Adrenal gland (tissue), 12 donors: ENCODE results near the gene PPP2R2C. TPM values are rescaled to one million over a fixed set of nuclear protein-coding genes. Genes with fewer than 3 reads are reported as not detected.
A peak's percentile ranks its signal among the peaks of the same experiment; 100 is the strongest.

Source experiments
- DNase-seq, 7 donors: peaks; one replicate each; pipeline ENCODE4 v3.0.0-alpha.2; 2019 to 2020
- H3K27ac ChIP-seq, 5 donors: fragments of 200-600 bp; sonication (generic) in 4 of 5; 1 replicate in 3 of 5; 2 replicates in 2 of 5; pipeline versions ENCODE4 v1.5.1 to v1.8.0; 2016 to 2020; ENCODE audit warnings: mild to moderate bottlenecking in 1 of 5
- H3K27me3 ChIP-seq: fragments of 200-600 bp; 2 replicates; pipeline ENCODE4 v1.8.0; 2021
- H3K36me3 ChIP-seq, 2 donors: fragments of 200-600 bp; replicated peaks in 1 of 2; 1 replicate in 1 of 2; 2 replicates in 1 of 2; pipeline versions ENCODE4 v1.5.1 to v1.8.0; 2018 to 2022
- H3K4me1 ChIP-seq, 2 donors: fragments of 200-600 bp; replicated peaks in 1 of 2; 1 replicate in 1 of 2; 2 replicates in 1 of 2; pipeline versions ENCODE4 v1.5.1 to v1.8.0; 2018 to 2021
- H3K4me3 ChIP-seq, 4 donors: fragments of 200-600 bp; sonication (generic) in 3 of 4; one replicate each; pipeline ENCODE4 v1.5.1; 2016 to 2018
- H3K9me3 ChIP-seq, 3 donors: fragments of 200-600 bp; sonication (generic) in 1 of 3; replicated peaks in 1 of 3; 1 replicate in 2 of 3; 2 replicates in 1 of 3; pipeline versions ENCODE4 v1.5.1 to v1.8.0; 2016 to 2021
- POLR2A ChIP-seq, 2 donors: fragments of 450-650 bp; IDR thresholded peaks; one replicate each; pipeline ENCODE4 v1.6.1; 2017; ENCODE audit warnings: antibody characterized with exemption in 2 of 2, mild to moderate bottlenecking in 2 of 2, moderate library complexity in 1 of 2
- WGBS, 4 donors: extraction: QIAGEN DNeasy Blood & Tissue Kit in 2 of 4; methylation state at CpG; one replicate each; pipeline versions ENCODE4 v1.1.5 to v1.1.7; 2013 to 2017; 5-methylcytosine and 5-hydroxymethylcytosine counted together
- intact Hi-C, 2 donors: fragments of 100-400 bp; cut with DNase I; formaldehyde crosslinking; loops; one replicate each; pipeline versions ENCODE4 v1.14.1 to v1.15.0; 2022 to 2023
- polyA plus RNA-seq, 3 donors: library from polyadenylated mRNA; stranded (reverse); fragments of 200-250 nt in 2 of 3; fragments of 350-450 nt in 1 of 3; fragmentation: Illumina TruSeq in 1 of 3; extraction: RNeasy Lipid Tissue Mini Kit (QIAGEN cat#74804) in 1 of 3; gene quantifications; one replicate each; pipeline ENCODE4 v1.2.3, GENCODE V29; 2013 to 2014
- total RNA-seq, 9 donors: library from RNA; depleted of rRNA in 4 of 9; stranded (reverse); fragments of >200 nt in 4 of 9; fragments of 120-200 nt in 1 of 9; fragmentation: NEBNext Ultra II Directional in 1 of 9; extraction: Animal tissue kit (Norgen Biotek cat#: 25700) in 1 of 9; gene quantifications; one replicate each; pipeline versions ENCODE4 v1.1.0 to v1.2.4, GENCODE V29; 2013 to 2023
- TF ChIP-seq, protein P1 (sequence below), 6 experiments: fragments of 450-650 bp in 4 of 6; fragments of 200-600 bp in 2 of 6; sonication (generic) in 1 of 6; IDR thresholded peaks; 1 replicate in 5 of 6; 2 replicates in 1 of 6; pipeline versions ENCODE4 v1.5.1 to v1.8.0; 2016 to 2021; ENCODE audit warnings: antibody characterized with exemption in 6 of 6, mild to moderate bottlenecking in 2 of 6, moderate library complexity in 1 of 6
- donor health status: healthy with polysubstance abuse.
- donor health status: Bipolar disorder and iron deficiency.
- donor health status: DM: yes; HTN: yes; CAD: no.
- donor health status: DM: no; HTN: no; CAD: no.
- donor health status: DM: no; HTN: no; CAD: no.
- donor health status: DM: yes; HTN: yes; CAD: no.

Gene PPP2R2C
- total and polyA plus RNA-seq, 12 donors: 0.17 to 7.2 (median 2.0) TPM; not detected in 3

DNA sequence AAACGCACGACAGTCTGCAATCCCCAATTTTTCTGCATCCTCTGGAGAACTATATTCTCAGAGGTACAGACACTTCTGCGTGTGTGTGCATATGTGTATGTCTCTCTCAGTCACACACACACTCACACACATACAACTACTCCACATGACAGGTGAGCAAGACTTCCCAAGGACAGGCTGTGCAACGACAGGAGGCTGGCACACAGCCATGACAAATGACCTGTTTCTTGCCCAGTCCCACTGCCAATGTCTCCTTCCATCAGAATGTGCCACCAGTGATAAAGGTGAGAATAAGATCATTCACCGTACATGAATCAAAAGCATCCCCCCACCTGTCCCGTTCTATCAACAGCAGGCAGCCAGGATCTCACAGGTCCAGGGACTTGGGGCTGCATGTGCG is 52.4 kb downstream of the PPP2R2C start:
- no peaks in the 10 kb centered on the region for H3K9me3 ChIP-seq
- no peak for DNase-seq
- H3K4me1 ChIP-seq: no peaks in the 10 kb centered on the region
- H3K27ac ChIP-seq: no peak overlapping the region
- intact Hi-C loops: no loop called here
- H3K4me3 ChIP-seq: no peak overlapping the region
- H3K27me3 ChIP-seq: no peaks in the 10 kb centered on the region
- H3K36me3 ChIP-seq: no peaks in the 10 kb centered on the region
- TF ChIP-seq, protein P1, sequence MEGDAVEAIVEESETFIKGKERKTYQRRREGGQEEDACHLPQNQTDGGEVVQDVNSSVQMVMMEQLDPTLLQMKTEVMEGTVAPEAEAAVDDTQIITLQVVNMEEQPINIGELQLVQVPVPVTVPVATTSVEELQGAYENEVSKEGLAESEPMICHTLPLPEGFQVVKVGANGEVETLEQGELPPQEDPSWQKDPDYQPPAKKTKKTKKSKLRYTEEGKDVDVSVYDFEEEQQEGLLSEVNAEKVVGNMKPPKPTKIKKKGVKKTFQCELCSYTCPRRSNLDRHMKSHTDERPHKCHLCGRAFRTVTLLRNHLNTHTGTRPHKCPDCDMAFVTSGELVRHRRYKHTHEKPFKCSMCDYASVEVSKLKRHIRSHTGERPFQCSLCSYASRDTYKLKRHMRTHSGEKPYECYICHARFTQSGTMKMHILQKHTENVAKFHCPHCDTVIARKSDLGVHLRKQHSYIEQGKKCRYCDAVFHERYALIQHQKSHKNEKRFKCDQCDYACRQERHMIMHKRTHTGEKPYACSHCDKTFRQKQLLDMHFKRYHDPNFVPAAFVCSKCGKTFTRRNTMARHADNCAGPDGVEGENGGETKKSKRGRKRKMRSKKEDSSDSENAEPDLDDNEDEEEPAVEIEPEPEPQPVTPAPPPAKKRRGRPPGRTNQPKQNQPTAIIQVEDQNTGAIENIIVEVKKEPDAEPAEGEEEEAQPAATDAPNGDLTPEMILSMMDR (IDR thresholded peaks at IDR 0.05): no peak
- no peak for TF ChIP-seq POLR2A (IDR thresholded peaks at IDR 0.05)
- WGBS, 4 donors: 55 to 59% (median 57%) methylated on average over 5 to 7 of the region's 7 CpGs

DNA sequence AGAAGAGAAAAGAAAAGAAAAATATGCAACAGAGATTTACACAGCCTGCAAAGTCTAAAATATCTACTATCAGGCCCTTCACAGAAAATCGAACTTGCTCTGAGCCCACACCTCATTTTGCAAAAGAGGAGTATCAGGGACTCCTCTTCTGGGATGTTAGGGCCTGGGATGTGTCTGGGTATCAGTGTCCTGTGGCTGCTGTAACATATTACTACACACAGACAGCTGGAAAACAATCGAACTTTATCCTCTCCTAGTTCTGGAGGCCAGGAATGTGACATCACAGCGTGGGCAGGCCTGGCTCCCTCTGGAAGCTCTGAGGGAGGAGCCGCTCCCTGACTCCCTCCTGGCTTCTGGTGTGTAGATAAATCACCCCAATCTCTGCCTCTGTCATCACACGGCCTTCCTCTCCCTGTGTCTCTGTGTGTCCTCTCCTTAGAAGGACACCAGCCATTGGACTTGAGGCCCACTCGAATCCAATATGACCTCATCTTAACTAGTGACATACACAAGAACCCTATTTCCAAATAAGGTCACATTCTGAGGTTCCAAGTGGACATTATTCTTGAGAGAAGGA is 52.9 kb downstream of the PPP2R2C start:
- intact Hi-C loops: no loop called here
- H3K27ac ChIP-seq: no peak overlapping the region
- no peaks in the 10 kb centered on the region for H3K9me3 ChIP-seq
- no peak for TF ChIP-seq POLR2A (IDR thresholded peaks at IDR 0.05)
- TF ChIP-seq, protein P1 (IDR thresholded peaks at IDR 0.05): no peak
- H3K4me1 ChIP-seq: no peaks in the 10 kb centered on the region
- H3K4me3 ChIP-seq: no peak overlapping the region
- H3K36me3 ChIP-seq: no peaks in the 10 kb centered on the region
- 24 to 34% (median 30%) methylated on average over 6 of the region's 6 CpGs for WGBS, 4 donors
- peak; percentile 32 to 68 (median 50) for DNase-seq
- H3K27me3 ChIP-seq: no peaks in the 10 kb centered on the region

DNA sequence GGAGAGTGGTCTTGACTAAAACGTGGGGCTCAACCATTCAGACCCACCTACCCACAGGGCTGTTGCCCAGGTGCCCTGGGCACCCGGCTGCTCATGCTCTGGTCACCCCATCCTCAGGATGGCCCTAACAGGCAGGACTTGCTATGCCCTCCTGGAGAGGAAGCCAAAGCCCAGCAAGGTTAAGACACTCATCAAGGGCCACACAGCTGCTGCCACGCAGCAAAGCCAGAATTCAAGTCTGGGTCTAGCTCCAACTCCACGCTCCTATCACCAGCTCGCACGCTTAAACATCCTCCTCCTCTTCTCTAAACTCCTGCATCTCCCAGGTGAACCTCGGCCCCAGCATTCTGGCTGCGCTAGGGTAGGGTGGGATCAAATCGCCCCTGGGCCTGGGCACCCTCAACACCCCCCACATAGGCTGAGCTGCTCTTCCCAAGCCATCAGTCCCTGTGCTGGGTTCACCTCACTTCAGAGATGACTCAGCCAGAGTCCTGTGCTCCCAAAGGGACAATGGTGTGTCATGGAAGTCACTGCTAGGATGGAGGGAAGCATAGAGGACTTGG is 54.1 kb downstream of the PPP2R2C start:
- 83 to 90% (median 87%) methylated on average over 8 to 9 of the region's 9 CpGs for WGBS, 4 donors
- TF ChIP-seq, protein P1 (IDR thresholded peaks at IDR 0.05): no peak
- TF ChIP-seq POLR2A (IDR thresholded peaks at IDR 0.05): no peak
- Histone ChIP-seq H3K4me1 (no peaks in the 10 kb centered on the region), H3K9me3 (no peaks in the 10 kb centered on the region), H3K36me3 (no peaks in the 10 kb centered on the region), H3K27me3 (no peaks in the 10 kb centered on the region), H3K4me3 (no peak overlapping the region), H3K27ac (no peak overlapping the region)
- intact Hi-C loops: no loop called here
- DNase-seq: no peak

DNA sequence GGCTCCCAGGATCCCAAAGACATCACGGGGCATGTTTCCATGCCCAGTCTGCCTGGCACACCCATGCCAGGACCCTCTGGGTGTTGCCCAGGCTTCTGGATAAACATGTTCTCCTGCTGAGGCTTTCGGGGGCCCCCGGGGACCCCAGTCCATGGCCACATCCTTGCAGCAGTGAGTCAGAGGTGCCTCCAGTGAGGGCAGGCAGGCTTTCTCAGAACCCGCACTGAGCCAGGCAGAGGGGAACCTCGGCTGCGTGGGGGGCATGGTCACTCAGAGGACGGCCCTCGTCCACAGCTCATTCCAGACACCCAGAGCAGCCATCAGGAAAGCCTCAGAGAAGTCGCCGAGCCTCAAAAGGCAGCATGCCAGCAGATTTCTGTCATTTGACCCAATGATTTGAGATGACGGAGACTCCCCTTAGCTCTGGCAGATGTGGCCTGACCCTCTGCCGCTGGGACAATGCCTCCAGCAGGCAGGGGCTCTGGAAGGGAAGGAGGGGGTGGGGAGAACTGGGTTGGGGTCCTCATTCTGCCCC is 54.8 kb downstream of the PPP2R2C start:
- Histone ChIP-seq H3K4me3 (no peak overlapping the region), H3K27me3 (no peaks in the 10 kb centered on the region), H3K4me1 (no peaks in the 10 kb centered on the region), H3K9me3 (no peaks in the 10 kb centered on the region), H3K27ac (no peak overlapping the region), H3K36me3 (no peaks in the 10 kb centered on the region)
- WGBS, 4 donors: 63 to 68% (median 65%) methylated on average over 2 to 12 of the region's 12 CpGs
- TF ChIP-seq POLR2A (IDR thresholded peaks at IDR 0.05): no peak
- TF ChIP-seq, protein P1 (IDR thresholded peaks at IDR 0.05): no peak
- no peak for DNase-seq
- intact Hi-C loops: no loop called here
